ENCODE results near the gene FUT1.

- TF ChIP-seq CTCF (IDR thresholded peaks at IDR 0.05), result no peak
- no peak for TF ChIP-seq EZH2 (IDR thresholded peaks at IDR 0.05; ENCODE audit: borderline replicate concordance, insufficient read depth, low read depth, low read length, poor library complexity, severe bottlenecking)
Measured at GRCh38 chr19:48784527-48784926, 32.1 kb upstream of the FUT1 start.
